Endothelial cell of umbilical vein (primary cell): Measurements from ENCODE around the gene PKN1. TPM values are rescaled to one million over a fixed set of nuclear protein-coding genes. Genes with fewer than 3 reads are reported as not detected.
A peak's percentile ranks its signal among the peaks of the same experiment; 100 is the strongest.

Experiments
- BruUV-seq: library from RNA; stranded (reverse); fragments of 400-500 nt; replicated peaks from 2 replicates; lab custom pipeline; 2021; lab: Mats Ljungman, UMichigan
- CTCF ChIA-PET: fragments of 300-600, 350-600 bp; sonication (Branson Sonifier 250); formaldehyde crosslinking; loops from one replicate; lab custom pipeline; 2021; ENCODE audit warnings: antibody characterized with exemption, inconsistent platforms; lab: Charles Lee
- POLR2A ChIA-PET: fragments of 300-600, 350-600 bp; sonication (Branson Sonifier 250); formaldehyde crosslinking; loops from one replicate; lab custom pipeline; 2021; ENCODE audit warnings: antibody characterized with exemption, inconsistent platforms; lab: Charles Lee
- DNase-seq: peaks from one replicate; pipeline ENCODE4 v3.0.0-alpha.2; 2011; ENCODE audit warnings: low read depth, low spot score
- FAIRE-seq: peaks from 2 replicates; lab custom pipeline; 2011; peaks lifted over from hg19 to GRCh38; lab: Jason Lieb, UNC
- H2AFZ ChIP-seq: 2 replicates; pipeline ENCODE4 v1.6.0; 2012; ENCODE audit warnings: low read depth, low read length, control low read depth, inconsistent platforms
- H3K27ac ChIP-seq: 2 replicates; pipeline ENCODE4 v1.5.1; 2011; ENCODE audit warnings: low read depth, mild to moderate bottlenecking, control low read depth, low read length, moderate library complexity; ENCODE audit not compliant: insufficient read depth
- H3K27me3 ChIP-seq, 2 experiments: 2 replicates each; pipeline versions ENCODE4 v1.6.0 to v1.6.1; 2011; ENCODE audit warnings: low read length in 2 of 2, mixed read lengths in 1 of 2; ENCODE audit not compliant: control insufficient read depth in 2 of 2, insufficient read depth in 2 of 2
- H3K36me3 ChIP-seq, 2 experiments: 2 replicates in 1 of 2; 3 replicates in 1 of 2; pipeline ENCODE4 v1.5.1; 2011; ENCODE audit warnings: low read length in 2 of 2, mild to moderate bottlenecking in 1 of 2, moderate library complexity in 1 of 2; ENCODE audit not compliant: control insufficient read depth in 2 of 2, insufficient read depth in 2 of 2; ENCODE audit errors: extremely low read depth in 1 of 2
- H3K4me1 ChIP-seq: 3 replicates; pipeline ENCODE4 v1.5.1; 2011; ENCODE audit warnings: mild to moderate bottlenecking, low read length; ENCODE audit not compliant: control insufficient read depth, insufficient read depth; ENCODE audit errors: extremely low read depth
- H3K4me2 ChIP-seq: 2 replicates; pipeline ENCODE4 v1.6.1; 2011; ENCODE audit warnings: low read length, control low read depth, mixed read lengths; ENCODE audit not compliant: insufficient read depth
- H3K4me3 ChIP-seq, 3 experiments: fragments of 200-600 bp in 1 of 3; sonication (generic), shearing (Covaris generic) in 1 of 3; replicated peaks in 1 of 3; 2 replicates each; pipeline ENCODE4 v1.5.1; 2011 to 2016; ENCODE audit warnings: control low read depth in 3 of 3, low read length in 3 of 3, mild to moderate bottlenecking in 2 of 3, inconsistent platforms in 1 of 3, low read depth in 1 of 3, moderate library complexity in 1 of 3; ENCODE audit not compliant: insufficient read depth in 1 of 3
- H3K79me2 ChIP-seq: 2 replicates; pipeline ENCODE4 v1.6.0; 2012; ENCODE audit warnings: low read length, inconsistent platforms; ENCODE audit not compliant: control insufficient read depth, insufficient read depth
- H3K9ac ChIP-seq: replicated peaks from 2 replicates; pipeline ENCODE3; 2011; ENCODE audit warnings: low read length, control low read depth; ENCODE audit not compliant: insufficient read depth; ENCODE audit errors: extremely low read depth
- H3K9me1 ChIP-seq: replicated peaks from 3 replicates; pipeline ENCODE4 v1.6.0; 2011; ENCODE audit warnings: mild to moderate bottlenecking, low read length; ENCODE audit not compliant: control insufficient read depth, insufficient read depth; ENCODE audit errors: extremely low read depth
- H3K9me3 ChIP-seq: replicated peaks from 2 replicates; pipeline ENCODE4 v1.5.1; 2012; ENCODE audit warnings: low read length, inconsistent platforms; ENCODE audit not compliant: control insufficient read depth, insufficient read depth
- H4K20me1 ChIP-seq: replicated peaks from 2 replicates; pipeline ENCODE3; 2011; ENCODE audit warnings: mild to moderate bottlenecking, low read length; ENCODE audit not compliant: control insufficient read depth, insufficient read depth; ENCODE audit errors: extremely low read depth
- EZH2 ChIP-seq: IDR thresholded peaks from 2 replicates; pipeline ENCODE4 v1.6.1; 2012; ENCODE audit warnings: borderline replicate concordance, low read depth, mild to moderate bottlenecking, moderate library complexity, low read length, inconsistent platforms; ENCODE audit not compliant: severe bottlenecking
- GATA2 ChIP-seq: IDR thresholded peaks from 2 replicates; pipeline ENCODE4 v1.7.0; 2011; ENCODE audit warnings: low read depth, mild to moderate bottlenecking, moderate library complexity, mixed read lengths, low read length; ENCODE audit not compliant: insufficient read length, insufficient read depth
- JUN ChIP-seq: IDR thresholded peaks from 2 replicates; pipeline ENCODE4 v1.6.1; 2011; ENCODE audit warnings: borderline replicate concordance, low read depth; ENCODE audit not compliant: insufficient read length, insufficient read depth
- MAX ChIP-seq: IDR thresholded peaks from 2 replicates; pipeline ENCODE4 v1.6.1; 2011; ENCODE audit not compliant: insufficient read depth, insufficient read length
- POLR2AphosphoS5 ChIP-seq: IDR thresholded peaks from 2 replicates; pipeline ENCODE4 v1.6.1; 2012; ENCODE audit warnings: low read depth, mild to moderate bottlenecking, control low read depth, low read length, moderate library complexity; ENCODE audit not compliant: insufficient read depth
- dilution Hi-C: fragments of 300-500 bp; cut with MboI; formaldehyde crosslinking; loops from one replicate; pipeline ENCODE4 v1.15.0; 2019; ENCODE audit warnings: low sequenced_read_pairs; ENCODE audit not compliant: extremely low pct_ligation_motif_present
- intact Hi-C: fragments of 100-400 bp; cut with micrococcal nuclease; formaldehyde crosslinking; loops from one replicate; pipeline ENCODE4 v1.10.0; 2022
- polyA plus RNA-seq, 4 experiments: library from polyadenylated mRNA; depleted of rRNA in 3 of 4; stranded (reverse) in 3 of 4; unstranded in 1 of 4; fragments of >200 nt; gene quantifications; 2 replicates each; pipeline versions ENCODE4 v1.2.1 to v1.2.3, GENCODE V29; 2011 to 2012; ENCODE audit warnings: missing spikeins in 1 of 4
- total RNA-seq: library from RNA; stranded (reverse); gene quantifications from 2 replicates; pipeline ENCODE4 v1.2.3, GENCODE V29; 2021

Gene PKN1
- total and polyA plus RNA-seq, 2 donors (not counting 3 experiments of a cell fraction or from before 2014, with no cell fraction given) = 148 to 302 TPM

- Histone ChIP-seq H3K27me3 (no peaks in the 10 kb centered on the region), H4K20me1 (no peaks in the 10 kb centered on the region), H3K4me2 (no peak overlapping the region), H3K9me1 (no peaks in the 10 kb centered on the region), H3K4me1 (peaks cover 17% of the 10 kb centered on the region), H2AFZ (no peak overlapping the region), H3K9ac (no peak overlapping the region), H3K9me3 (no peaks in the 10 kb centered on the region), H3K36me3 (peaks cover 12 to 52% of the 10 kb centered on the region in 2 experiments), H3K27ac (no peak overlapping the region), H3K79me2 (peaks cover 22% of the 10 kb centered on the region), H3K4me3 (no peak overlapping the region)
- FAIRE-seq = no peak
- dilution Hi-C loops (no loop called here), intact Hi-C loops (no loop called here)
- POLR2A ChIA-PET = no interaction called here
- no peak for TF ChIP-seq GATA2
- no peak for TF ChIP-seq JUN
- TF ChIP-seq MAX = peak; percentile 7
- TF ChIP-seq EZH2 = no peak
- BruUV-seq = no TSS peak
- DNase-seq = no peak
- CTCF ChIA-PET = no interaction called here
Observed at GRCh38 chr19:14443632-14444216, 10.6 kb downstream of the PKN1 start.

- Histone ChIP-seq H3K27ac (no peak overlapping the region), H3K9me1 (no peaks in the 10 kb centered on the region), H3K9me3 (no peaks in the 10 kb centered on the region), H3K4me1 (no peaks in the 10 kb centered on the region), H3K79me2 (peaks cover 2% of the 10 kb centered on the region), H3K4me3 (no peak overlapping the region), H3K36me3 (peaks cover 24 to 68% of the 10 kb centered on the region in 2 experiments), H3K9ac (no peak overlapping the region), H3K4me2 (no peak overlapping the region), H3K27me3 (no peaks in the 10 kb centered on the region), H4K20me1 (no peaks in the 10 kb centered on the region), H2AFZ (no peak overlapping the region)
- dilution Hi-C loops = no loop called here
- intact Hi-C loops = no loop called here
- ChIA-PET CTCF (no interaction called here), POLR2A (no interaction called here)
- no peak for FAIRE-seq
- TF ChIP-seq MAX = no peak
- no peak for TF ChIP-seq POLR2AphosphoS5
- no peak for DNase-seq
- BruUV-seq = no TSS peak
Observed at GRCh38 chr19:14446336-14447036, 13.4 kb downstream of the PKN1 start.
